HG02852 (cell line): ENCODE measurements around the gene SPATA31C1.
"Not testable (repeated sequence)": the region's sequence is repeated elsewhere in the genome, so short reads cannot be mapped to it uniquely, and the experiment has no call there.

Experiments used
- ATAC-seq: cut with Tn5 transposase; IDR thresholded peaks from one replicate; pipeline ENCODE4 v1.9.1; 2021; ENCODE audit warnings: mild to moderate bottlenecking, moderate library complexity; ENCODE audit not compliant: unreplicated experiment

SPATA31C1 gene

DNA sequence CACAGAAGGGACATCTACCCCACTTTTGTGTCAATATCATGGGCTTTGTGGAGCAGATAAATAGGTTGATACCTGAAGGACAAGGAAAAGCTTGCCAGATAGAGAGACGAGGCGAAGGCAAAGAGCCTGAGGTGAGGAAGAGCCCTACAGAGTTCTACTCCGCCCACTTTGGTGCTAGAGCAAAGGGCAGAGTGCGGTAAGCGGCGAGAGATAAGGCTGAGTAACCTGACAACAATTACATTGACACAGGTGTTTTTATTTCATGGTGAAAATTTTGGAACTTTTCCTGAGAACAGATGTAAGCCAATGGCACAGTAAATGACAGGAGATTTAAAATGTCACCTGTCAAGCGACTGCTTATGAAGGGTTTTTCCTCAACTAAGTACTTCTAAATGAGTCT is 16.7 kb downstream of the SPATA31C1 start:
- not testable (repeated sequence) for ATAC-seq

DNA sequence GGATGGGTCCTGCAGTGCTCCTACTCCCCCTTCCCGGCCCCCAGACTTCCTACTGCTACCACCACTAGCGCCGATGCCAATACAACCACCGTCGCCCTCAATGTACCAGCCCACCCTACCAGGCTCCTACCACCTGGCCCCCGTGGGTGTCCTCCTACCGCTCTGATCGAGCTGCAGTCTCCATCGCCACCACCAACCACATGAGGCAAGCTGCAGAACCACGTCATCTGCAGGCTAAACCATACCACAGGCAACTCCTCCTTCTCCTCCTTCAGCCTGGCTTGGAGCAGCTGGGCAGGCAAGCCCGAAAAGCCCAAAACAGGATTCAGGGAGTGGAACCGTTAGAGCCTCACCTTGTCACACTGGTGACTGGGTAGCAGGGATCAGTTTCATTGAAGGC is 19.6 kb downstream of the SPATA31C1 start:
- ATAC-seq: not testable (repeated sequence)

DNA sequence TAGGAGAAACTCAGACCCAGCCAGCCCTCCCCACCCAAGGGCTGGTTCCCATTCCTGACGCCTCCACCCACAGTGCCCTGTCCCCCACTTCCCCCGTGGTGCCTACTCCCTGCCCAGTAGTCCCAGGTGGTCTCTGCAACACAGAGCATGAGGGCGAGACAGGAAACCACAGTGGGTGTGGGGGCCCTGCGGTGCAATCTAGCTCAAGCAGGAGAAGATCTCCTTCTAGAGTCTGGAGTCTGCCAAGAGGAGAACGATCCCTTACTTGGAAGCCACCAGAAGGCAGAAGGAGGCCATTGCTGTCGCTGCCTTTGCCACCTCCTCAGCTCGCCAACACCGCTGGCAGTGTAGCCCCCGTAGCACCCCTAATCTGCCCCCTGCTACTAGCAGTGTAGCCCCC is 20.2 kb downstream of the SPATA31C1 start:
- ATAC-seq: not testable (repeated sequence)

DNA sequence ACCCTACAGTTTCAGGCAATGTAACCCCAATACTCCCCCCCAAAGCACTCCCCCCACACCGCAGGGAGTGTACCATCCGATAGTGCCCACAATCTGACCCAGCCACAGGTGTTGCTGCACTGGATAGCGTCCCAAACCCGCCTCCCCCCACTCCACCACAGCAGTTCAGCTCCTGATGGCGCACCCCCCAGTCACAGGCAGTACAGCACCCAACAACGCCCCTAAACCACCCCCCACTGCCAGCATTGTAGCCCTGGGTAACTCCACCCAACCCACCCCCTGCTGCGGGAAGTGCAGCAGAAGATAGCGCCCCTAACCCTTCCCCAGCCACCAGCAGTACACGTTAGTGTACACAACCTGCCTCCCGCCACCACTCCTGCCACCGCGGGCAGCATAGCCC is 20.6 kb downstream of the SPATA31C1 start:
- ATAC-seq: not testable (repeated sequence)

DNA sequence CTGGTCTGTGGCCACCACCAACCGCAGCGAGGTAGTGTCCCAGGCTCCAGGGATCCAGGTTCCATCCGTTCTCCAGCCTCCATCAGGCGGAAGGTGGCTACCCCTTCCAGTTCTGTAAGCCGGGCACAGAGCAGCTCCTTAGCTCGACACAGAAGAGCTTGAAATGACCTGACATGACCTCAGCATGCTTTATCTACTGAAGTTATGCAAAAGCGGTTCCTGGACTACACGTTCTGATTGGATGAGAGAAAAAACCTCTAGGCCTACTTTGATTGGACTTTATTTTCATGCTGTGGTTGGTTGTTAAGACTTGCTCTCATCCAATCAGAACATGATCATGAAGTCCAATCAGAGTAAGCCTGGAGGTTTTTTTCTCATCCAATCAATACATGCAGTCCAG is 21.3 kb downstream of the SPATA31C1 start:
- ATAC-seq: not testable (repeated sequence)

DNA sequence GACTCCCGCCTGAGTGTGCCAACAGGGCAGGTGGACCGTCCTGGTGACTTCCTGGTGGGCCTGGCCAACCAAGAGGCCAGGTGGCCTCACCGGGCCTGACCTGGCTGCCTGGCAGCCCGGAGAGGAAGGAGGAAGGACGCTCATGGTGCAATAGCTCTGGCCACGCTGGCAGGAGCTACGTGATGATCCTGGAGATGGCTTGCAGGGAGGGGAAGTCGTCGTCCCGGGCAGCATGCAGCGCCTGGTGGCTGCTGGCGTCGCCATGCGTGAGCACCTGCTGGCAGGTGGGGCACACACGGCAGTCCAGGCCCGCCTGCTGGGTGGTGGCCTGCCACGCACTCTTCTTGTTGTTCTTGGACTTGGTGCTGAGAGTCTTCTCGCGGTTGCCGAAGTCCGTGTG is 26.3 kb downstream of the SPATA31C1 start:
- no peak for ATAC-seq

DNA sequence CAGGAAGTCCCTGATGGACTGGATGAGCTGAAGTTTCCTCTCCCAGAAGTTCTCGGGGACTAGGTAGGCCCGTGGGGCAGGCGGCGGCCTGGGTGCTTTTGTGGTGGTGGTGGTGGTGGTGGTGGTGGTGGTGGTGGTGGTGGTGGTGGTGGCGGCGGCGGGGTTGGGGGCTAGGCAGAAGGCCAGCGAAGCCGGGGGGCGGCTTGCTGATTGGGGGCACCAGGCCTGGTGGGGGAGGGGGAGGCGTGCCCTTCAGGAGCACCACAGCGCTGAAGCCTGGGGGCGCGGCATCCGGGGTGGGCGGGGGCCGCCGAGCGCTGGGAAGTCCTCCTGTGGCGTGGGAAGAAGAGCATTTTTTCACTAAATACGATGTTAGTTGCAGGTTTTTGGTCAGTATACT is 26.9 kb downstream of the SPATA31C1 start:
- no peak for ATAC-seq

DNA sequence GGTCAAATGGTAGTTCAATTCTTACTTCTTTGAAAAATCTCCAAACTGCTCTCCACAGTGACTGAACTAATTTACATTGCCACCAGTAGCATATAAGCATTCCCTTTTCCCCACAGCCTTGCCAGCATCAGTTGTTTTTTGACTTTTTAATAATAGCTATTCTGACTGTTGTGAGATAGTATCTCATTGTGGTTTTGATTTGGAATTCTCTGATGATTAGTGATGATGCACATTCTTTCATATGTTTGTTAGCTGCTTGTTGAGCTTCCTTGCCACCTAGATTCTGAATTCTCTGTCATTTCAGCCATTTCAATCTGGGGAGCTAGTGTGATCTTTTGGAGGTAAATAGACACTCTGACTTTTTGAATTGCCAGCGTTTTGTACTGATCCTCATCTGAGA is 32.5 kb downstream of the SPATA31C1 start:
- ATAC-seq: no peak

DNA sequence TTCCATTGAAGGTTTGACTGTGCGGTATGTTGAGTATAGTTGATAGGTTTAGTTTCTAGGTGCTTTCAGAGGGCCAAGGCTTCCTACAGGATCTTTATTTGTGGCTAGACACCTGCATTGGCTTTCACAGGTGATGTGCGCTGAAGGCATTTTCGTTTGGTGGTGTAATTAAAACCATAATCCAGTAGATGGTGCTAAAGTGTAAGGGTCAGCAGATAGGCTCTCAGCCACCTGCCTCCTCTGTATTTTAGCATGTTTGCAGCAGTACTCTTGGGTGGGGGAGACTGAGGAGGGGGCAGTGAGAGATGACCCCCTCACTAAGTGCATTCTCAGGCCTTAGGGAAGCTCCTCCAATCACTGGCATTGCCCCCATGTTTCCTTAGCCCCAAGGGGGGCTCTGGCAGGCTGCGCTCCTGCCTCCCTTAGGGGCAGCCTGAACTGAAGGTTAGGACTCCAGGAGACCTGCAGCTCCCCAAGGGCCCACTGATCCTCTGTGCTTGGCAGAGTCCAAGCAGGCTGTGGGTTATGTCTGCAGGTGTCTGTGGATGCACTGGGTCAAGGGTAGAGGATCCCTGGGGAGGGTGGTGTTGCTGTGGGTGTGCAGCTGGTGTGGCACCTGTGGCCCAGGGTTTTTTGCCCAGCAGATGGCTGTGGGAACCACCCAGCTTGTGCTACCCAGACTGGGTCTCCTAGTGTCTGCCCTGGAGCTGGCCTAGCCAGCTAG is 33.2 kb downstream of the SPATA31C1 start:
- no peak for ATAC-seq

DNA sequence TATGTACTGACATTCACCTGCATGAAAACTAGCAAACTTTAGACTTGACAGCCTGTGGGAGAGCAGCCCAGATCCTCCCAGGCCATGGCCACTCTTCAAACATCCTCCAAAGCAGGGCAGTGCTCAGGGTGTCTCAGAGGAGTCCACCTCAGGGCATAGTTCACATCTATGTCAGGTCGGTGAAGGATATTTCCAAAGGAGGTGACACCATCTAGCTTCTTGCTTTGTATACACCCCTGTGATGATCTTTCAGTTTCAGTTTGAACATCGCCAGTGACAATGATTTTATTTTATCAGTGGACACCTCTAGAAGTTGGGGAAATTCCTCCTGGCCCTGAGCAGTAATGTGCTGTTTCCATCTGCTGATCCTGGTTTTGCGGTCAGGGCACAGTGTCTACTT is 36.5 kb downstream of the SPATA31C1 start:
- no peak for ATAC-seq

DNA sequence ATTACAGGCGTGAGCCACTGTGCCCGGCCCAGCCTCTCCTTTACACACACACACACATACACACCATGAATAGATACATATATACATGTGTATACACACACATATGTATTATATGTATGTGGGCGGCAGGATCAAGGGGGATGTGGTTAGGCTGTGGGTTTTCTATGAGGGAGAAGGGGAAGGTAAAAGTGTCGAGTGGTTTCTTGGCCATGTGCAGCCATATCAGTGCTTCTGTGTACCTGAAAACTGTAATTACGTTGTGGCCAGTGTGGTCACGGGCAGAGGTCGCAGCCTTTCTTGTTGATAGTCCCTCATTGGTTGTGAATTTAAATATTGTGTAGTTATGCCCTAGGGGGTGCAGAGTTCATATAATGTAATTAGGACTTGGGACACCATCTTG is 40.1 kb downstream of the SPATA31C1 start:
- ATAC-seq: no peak

DNA sequence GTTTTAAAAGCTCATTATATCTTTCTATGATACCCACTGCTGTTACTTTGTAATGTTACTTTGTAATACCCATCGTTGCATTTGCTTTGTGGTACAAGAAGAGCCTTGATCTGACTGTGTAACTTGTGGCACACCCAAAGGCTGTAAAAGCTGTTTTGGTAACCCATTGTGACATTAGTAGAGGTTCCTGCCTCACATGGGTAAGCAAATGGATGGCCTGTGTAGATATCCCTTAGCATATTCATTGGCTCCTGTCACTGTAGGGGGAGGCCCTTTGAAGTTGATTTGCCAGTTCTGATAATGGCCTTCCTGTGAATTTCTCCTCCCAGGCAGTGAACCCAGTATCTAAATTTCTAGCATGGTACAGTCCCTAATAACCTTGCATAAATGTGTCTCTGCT is 40.8 kb downstream of the SPATA31C1 start:
- ATAC-seq: no peak

DNA sequence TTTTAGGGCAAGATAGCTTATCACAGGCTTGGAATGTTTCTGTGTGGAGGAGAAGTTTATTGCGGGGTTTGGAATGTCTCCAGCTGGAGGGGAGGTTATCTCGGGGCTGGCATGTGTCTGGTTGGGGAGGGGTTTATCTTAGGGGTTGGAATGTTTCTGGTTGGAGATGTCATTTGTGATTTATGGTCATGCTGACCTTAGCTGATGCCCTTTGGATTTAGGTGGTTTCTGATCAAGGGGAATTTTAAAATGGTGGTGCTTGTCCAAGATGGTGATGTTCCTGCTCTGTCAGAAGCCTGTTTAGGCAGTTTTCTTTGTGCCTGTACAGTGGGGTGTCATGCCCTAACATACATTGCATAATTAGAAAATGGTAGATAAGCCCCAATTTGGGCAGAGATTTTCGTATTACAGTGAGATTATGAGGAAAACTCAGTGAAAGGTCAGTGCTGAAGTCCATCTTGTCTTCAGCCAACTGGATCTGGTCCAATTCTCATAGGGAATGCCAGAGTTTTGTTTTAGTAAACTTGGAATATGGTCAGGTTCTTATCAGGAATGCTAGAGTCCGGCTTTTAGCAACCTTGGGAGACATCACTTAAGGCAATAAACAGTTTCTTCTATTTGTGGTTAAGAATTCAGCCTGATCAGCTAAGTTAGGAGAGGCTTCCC is 42.3 kb downstream of the SPATA31C1 start:
- no peak for ATAC-seq

DNA sequence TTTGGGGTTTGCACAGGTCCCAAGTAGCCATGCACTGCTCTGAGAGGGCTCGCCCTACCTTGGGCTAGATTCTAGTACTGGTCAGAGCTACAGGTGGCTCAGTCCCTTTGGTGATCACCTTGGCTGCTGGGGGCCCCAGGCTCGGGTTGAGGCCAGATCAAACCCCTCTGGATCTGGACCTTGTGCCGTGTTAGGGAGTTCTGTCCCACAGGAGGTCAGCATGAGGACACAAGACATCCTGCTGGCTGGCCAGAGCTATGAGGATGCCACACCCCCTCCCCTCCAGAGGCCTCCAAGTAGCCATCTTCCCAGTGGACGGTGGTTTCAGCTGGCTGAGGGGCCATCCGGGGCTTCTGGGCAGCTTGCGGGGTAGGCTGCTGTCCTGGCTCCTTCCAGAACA is 46.0 kb downstream of the SPATA31C1 start:
- no peak for ATAC-seq

DNA sequence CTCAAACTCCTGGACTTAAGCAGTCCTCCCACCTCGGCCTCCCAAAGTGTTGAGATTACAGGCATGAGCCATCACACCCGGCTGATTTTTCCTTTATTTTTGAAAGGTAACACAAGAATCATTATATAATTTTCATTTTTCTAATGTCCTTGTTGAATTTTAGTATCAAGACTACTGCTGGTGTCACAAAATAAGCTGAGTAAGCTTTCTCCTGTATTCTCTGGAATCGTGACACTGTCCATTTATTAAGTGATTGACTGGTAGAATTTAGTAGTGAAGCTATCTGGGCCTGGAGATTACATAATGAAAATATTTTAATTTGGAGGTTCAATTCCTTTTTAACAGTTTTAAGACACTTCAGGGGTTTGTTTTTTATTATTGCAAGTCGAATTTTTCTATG is 47.1 kb downstream of the SPATA31C1 start:
- ATAC-seq: no peak

DNA sequence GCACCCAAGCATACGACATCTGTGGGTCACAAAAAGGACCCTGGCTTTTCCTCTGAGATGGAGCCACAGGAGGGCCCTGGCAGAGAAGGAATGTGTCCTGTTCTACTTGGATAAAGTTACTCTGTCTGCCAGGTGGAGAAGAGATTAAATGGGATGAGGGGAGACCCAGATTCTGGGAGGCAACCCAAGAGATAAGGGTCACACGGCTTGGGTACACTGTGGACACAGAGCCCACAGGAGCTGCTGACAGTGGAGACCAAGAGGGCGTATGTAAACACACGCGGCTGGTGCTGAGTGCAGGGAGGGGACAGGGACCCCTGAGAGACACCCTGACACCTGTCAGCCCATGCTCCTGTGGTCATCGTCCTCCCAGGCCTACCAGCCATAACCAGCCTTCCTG is 50.4 kb downstream of the SPATA31C1 start:
- no peak for ATAC-seq

DNA sequence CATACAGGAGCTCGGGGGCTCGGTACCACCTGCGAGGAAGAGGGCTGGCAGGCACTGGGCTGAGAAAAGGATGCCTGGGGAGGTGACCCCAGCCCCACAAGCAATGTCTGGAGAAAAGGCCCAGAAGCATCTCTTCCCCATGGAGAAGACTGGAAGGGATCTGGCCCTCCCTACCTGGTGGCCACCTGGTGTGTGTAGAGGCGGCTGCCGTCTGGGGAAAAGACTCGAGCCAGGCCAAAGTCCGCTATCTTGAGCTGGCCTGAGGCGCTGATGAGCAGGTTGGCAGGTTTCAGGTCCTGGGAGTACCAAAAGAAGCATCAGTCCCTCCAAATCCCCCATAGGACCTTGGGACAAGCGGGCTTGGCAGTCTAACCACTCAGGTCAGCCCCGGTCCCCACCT is 52.8 kb downstream of the SPATA31C1 start:
- no peak for ATAC-seq

DNA sequence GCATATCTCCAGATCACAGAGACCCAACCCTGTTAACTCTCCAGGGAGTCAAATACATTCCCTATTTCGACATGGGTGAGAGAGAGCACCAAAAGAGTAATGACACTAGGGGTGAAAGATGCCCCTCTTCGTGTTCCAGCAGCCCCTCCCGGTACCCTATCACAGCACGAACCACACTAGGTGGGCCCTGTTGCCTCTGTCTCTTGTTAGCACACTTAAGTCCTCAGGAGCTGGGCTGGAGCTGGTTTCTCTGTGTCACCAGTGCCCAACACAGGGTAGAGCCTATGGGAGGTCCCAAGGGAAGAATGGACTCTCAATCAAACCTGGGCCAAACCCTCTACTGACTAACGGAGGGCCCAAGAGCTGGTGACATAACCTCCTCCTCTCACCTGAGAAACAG is 55.4 kb downstream of the SPATA31C1 start:
- no peak for ATAC-seq
